GM12801 (cell line): ENCODE measurements around the gene LGR6.

Experiments
- CTCF ChIP-seq: IDR thresholded peaks from one replicate; pipeline ENCODE4 v1.5.1; 2011; ENCODE audit warnings: control low read depth; ENCODE audit not compliant: insufficient read length; ENCODE audit errors: extremely low read depth

Gene LGR6

GRCh38 chr1:202197653-202198365, 4.2 kb downstream of the LGR6 start:
- no peak for TF ChIP-seq CTCF

- no peak for TF ChIP-seq CTCF
These were observed 4.7 kb downstream of the LGR6 start for GRCh38 chr1:202198366-202198724.

GRCh38 chr1:202199040-202199889, 5.7 kb downstream of the LGR6 start:
- no peak for TF ChIP-seq CTCF

GRCh38 chr1:202200112-202200548, 6.5 kb downstream of the LGR6 start:
- TF ChIP-seq CTCF, result no peak

GRCh38 chr1:202200669-202201068, 7.1 kb downstream of the LGR6 start:
- TF ChIP-seq CTCF, result no peak

- no peak for TF ChIP-seq CTCF
These were observed 7.7 kb downstream of the LGR6 start for GRCh38 chr1:202201266-202201665.

- TF ChIP-seq CTCF, result no peak
These were observed 8.4 kb downstream of the LGR6 start for GRCh38 chr1:202201971-202202370.
